Frontal cortex (tissue), 4 donors: ENCODE measurements around the gene KIF20B. TPM values are rescaled to one million over a fixed set of nuclear protein-coding genes. Genes with fewer than 3 reads are reported as not detected.
A peak's percentile ranks its signal among the peaks of the same experiment; 100 is the strongest.
"Not testable (repeated sequence)": the region's sequence is repeated elsewhere in the genome, so short reads cannot be mapped to it uniquely, and the experiment has no call there.

Experiments used
- DNase-seq, 2 donors: peaks; one replicate each; pipeline ENCODE4 v3.0.0; 2012; ENCODE audit warnings: low spot score in 2 of 2
- FAIRE-seq: peaks from 2 replicates; lab custom pipeline; 2012; peaks lifted over from hg19 to GRCh38; lab: Jason Lieb, UNC
- total RNA-seq: library from RNA; depleted of rRNA; stranded (reverse); fragments of >200 nt; gene quantifications from one replicate; pipeline ENCODE4 v1.2.3, GENCODE V29; 2014
- donor health status: control.
- donor health status: control.
- donor health status: control.

KIF20B gene
- total RNA-seq, 1 donor from 2014 or later = 11.0 TPM

DNA sequence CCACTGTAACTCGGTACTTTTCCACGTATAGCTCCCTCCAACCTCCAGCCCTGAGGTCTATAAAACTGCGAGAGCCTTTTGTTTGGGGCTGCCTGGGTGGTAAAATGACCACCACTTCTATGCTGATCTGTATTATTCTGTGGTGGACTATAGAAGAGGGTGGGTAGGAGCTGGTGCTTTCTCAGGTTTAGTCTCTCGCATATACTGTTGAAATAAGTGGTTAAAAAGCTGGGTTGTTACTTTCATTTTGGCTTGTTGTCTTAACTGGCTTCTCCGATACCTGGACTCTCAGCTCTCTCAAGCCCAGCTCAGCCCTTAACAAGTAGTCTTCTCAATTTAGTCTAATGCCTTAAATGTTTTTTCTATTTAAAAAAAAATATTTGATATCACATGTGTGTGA is 70.3 kb downstream of the KIF20B start:
- no peak for FAIRE-seq
- no peak for DNase-seq

DNA sequence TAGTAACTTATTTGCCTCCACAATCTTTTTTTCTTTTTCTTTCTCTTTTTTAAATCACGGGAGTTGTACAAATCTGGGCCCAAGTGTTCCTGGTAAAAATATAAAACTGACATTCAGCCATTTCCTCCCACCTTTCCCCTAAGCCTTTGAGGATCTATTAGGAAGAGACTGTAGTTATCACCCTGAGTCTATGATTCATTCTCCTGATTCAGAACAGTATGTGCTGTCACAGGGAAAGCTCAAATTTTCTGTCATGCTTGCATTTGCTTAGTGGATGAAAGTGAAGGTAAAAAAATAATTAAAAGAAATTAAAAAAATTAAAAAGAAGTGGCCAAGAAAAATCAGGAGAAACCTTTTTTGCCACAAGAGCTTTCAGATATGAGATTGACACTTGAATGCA is 71.7 kb downstream of the KIF20B start:
- no peak for FAIRE-seq
- no peak for DNase-seq

DNA sequence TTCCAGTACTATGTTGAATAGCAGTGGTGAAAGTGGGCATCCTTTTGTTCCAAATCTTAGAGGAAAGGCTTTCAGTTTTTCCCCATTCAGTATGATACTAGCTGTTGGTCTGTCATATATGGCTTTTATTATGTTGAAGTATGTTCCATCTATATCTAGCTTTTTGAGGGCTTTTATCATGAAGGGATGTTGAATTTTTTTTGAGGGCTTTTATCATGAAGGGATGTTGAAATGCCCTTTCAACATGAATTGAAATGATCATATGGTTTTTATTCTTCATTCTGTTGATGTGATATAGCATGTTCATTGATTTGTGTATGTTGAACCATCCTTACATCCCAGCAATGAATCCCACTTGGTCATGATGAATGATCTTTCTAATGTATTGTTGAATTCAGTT is 75.3 kb downstream of the KIF20B start:
- no peak for FAIRE-seq

DNA sequence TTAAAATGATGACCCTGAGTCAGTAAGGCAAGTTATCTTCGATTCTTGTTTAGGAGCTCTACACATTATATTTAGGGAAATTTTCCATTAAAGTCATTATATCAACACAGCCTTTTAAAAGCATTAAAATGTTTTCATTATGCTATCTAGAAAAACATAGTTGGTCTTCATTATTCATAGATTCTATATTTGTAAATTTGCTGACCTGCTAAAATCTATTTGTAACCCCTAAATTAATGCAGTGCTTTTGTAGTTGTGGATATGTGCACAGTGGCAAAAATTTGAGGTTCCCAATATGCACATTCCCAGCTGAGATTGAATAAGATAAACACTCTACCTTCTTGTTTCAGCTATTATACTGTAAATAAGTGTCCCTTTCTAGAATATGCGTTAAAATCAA is 81.1 kb downstream of the KIF20B start:
- DNase-seq = no peak
- FAIRE-seq = no peak

More for the DNA sequence above, 75.3 kb downstream of the KIF20B start:
- DNase-seq = no peak

DNA sequence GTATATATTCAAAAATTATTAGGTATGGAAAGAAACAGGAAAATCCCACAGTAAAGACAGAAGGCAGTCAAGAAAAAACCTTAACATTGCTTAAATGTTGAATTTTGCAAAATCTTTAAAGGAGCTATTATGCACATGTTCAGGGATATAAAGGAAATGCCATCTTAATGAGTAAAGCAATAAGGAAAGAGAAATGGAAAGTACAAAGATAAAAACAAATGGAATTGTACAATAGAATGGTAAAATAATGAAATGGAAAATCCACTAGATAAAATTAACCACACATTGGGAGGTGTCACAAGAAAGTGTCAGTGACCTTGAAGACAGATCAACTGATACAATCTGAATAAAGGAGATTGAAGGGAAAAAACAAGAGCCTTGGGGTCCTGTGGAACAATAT is 82.0 kb downstream of the KIF20B start:
- DNase-seq = no peak
- FAIRE-seq = no peak

DNA sequence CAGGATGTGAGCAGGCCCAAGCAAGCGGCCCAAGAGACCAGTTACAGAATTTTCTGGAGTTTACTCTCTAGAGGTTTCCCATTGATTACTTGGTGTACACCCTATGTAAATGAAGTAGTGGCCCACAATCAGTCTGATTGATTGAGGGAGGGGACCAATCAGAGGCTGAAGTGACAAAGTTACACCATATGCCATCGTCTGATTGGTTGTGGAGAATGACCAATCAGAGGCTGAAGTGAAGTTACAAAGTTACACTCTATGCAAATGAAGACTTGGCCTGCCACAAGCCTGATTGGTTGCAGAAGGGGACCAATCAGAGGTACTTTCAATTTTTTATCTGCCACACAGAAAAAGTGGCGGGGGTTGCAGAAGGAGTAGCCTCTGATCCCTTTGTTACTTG is 83.7 kb downstream of the KIF20B start:
- FAIRE-seq (no peak), DNase-seq (no peak)

DNA sequence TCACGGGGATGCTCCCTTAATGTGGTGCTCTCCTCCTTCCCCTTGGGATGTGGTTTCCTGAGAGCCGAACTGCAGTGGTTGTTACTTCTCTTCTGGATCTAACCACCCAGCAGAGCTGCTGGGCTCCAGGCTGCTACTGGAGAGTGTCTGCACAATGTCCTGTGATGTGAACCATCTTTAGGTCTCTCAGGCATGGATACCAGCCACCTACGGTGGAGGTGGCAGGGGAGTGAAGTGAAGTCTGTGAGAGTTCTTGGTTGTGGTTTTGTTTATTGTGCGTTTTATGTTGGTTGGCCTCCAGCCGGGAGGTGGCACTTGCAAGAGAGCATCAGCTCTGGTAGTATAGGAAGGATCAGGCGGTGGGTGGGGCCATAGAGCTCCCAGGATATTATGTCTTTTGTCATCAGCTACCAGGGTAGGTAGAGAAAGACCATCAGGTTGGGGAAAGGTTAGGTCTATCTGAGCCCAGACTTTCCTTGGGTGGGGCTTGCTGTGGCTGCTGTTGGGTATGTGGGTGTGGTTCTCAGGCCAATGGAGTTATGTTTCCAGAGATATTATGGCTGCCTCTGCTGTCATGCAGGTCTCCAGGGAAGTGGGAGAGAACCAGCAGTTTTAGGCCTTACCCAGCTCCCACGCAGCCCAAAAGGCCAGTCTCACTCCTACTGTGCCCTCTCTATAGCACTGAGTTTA is 87.9 kb downstream of the KIF20B start:
- DNase-seq (no peak), FAIRE-seq (no peak)

DNA sequence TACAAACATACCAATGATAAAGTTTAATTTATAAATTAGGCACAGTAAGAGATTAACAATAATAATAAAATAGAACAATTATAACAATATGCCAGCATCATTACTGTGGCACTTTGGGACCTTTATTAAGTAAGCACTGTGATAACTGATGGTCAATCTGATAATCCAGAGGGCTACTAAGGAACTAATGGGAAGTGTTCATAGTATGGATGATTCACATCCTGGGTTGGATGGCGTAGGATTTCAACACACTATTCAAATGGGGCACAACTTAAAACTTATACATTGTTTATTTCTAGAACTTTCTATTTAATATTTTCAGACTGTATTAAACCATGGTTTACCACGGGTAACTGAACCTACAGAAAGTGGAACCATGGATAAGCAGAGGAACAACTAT is 90.8 kb downstream of the KIF20B start:
- DNase-seq (no peak), FAIRE-seq (no peak)

DNA sequence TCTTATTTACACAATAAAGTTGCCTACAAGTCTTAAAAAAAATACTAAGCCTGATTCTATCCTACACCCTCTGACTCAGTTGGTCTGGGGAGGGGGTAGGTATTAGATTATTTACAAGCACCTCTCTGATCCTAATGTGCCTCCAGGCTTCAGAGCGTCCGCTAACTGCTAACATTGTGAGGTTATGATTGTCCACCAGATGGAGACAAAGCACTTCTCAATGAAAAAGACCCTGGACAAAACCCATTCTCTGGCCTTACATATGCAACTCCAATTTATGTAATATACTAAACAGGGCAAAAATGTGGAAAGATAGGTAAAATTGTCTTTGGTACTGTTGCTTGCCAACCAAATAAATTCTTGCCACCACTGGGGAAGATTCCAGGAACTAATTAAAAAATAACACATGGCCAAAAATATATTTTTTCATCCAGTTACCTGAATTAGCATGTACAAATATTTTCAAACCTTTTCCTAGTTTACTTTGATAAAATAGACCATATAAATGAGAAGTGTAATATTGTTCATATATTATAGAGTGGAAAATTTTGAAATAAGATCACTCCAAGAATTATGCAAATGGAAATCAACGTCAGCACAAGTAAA is 92.4 kb downstream of the KIF20B start:
- DNase-seq = peak; percentile 17 to 53
- FAIRE-seq = no peak

DNA sequence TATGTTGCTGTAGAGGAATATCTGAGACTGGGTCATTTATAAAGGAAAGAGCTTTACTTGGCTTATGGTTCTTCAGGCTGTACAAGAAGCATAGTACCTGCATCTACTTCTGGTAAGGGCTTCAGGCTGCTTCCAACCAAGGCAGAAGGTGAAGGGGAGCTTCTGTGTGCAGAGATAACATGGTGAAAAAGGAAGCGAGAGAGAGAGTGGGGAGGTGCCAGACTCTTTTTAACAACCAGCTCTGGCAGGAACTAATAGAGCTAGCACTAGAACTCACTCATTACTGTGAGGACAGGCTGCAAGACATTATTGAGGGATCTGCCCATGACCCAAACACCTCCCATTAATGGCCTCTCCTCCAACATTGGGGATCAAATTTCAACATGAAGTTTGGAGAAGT is 94.5 kb downstream of the KIF20B start:
- no peak for FAIRE-seq

DNA sequence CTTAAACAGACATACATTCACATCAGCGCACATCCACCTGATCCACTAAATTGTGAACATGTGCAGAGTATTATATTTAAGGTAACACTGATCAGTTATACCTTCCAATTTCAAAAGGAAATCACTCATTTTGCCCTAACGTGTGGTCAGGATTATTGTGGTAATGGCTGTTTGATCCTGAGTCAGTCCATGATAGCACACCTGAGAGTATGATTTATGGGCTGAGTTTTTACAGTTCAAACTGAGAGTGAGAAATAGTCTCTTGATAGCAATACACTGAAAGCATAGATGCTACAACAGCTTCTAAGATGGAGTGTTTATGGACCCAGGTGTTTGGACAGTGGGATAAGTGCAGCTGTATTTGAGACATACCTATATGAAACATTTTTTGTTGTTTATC is 96.7 kb downstream of the KIF20B start:
- FAIRE-seq (no peak), DNase-seq (no peak)

More for the DNA sequence above, 94.5 kb downstream of the KIF20B start:
- DNase-seq = no peak

DNA sequence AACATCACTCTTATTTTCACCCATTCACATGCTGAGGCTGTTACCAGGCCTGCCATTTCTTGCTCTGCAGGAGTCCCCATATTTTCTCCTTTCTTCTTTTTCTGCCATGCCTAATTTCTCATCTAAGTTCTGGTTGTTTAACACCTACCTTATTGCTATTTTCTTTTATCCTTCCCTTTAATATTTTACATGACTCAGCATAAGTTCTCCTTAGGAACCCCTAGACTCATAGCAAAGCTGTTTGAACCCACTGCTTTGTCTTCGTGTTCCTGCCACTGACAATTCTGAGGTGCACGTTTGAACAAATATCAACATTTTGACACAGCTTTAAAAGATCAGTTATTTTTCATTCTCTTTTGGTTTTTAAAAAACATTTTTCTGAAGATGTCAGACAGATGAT is 98.2 kb downstream of the KIF20B start:
- FAIRE-seq = no peak
- no peak for DNase-seq

DNA sequence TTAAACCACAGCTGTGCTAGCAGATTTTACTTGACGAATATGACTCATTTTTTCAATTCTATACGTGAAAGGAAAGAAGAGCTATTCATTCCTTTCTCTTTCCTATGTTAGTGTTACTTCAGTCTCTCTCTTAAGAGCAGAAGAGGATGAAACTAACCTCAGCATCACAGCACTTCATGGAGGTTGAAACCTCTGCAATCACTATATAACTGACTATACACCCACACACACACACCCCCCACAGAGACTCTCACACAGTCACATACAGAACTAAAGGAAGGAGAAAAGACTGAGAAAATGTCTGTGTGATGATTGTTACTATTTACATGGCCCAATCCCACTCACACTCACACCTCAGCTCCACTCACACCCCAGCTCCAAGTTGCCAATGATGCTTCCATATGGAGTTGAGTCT is 104.2 kb downstream of the KIF20B start:
- no peak for DNase-seq
- FAIRE-seq = no peak

DNA sequence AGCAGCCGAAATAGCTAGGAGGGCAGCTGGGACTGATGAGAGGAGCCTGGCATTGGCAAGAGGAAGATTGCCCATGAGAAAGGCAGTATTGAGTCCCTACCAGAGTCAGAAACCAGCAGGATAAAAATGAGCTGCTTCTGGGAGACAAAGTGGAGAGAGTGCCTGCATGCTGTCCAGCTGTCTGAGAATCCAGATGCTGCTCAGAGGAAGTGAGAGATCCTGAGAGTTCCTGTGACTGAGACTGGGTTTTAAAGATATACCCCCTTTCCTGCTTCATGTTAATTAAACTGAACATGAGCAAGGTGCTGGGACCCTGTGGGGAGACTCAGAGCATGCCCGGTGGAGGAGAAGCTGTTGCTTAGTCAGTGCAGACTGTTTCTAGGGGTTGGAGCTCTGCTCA is 107.5 kb downstream of the KIF20B start:
- no peak for FAIRE-seq
- DNase-seq = no peak

DNA sequence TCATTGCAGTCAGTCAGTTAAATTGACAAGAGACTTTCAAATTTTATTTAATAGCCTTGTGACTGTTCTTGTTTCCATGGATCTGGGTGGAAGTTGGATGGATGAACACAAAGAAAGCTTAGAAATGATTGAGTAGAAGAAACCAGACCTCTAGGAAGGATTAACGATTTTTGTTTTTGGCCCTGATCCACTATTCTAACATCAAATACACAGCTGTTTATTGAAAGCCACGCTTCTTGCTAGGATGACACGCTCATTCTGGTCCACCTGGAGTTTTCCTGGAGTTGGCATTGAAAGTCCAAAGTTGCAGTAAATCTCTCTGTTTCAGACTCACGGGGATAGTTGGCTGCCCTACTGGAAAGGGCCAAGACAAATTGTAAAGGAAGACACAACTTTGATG is 108.4 kb downstream of the KIF20B start:
- no peak for FAIRE-seq
- no peak for DNase-seq

DNA sequence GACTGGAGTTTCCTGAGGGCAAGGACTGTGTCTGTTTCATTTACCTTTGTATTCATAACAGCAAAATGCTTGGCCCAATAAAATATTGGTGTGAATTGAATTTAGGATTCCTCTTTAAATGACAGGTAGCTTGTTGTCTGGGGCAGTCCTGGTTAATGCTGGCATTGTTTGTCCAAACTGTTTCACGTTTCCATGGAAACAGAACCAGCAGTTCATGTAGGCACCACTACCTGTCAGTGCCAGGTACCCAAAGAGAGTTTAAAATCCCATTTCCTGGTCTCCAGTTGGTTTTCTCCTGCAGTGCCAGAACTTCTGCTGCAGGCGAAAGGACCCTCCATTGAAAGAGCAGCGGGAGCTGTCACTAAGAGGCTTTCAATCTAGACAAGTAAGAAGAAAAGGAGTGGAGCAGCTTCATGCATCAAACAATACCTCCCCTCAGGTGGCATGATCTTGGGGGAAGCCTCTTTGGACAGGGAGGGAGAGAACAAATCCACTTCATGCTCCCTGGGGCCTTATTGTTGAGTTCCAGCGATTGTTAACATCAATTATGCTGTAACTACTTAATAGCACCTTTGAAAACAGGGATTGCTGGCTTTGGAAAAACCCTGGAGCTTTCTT is 109.6 kb downstream of the KIF20B start:
- DNase-seq (no peak), FAIRE-seq (no peak)

DNA sequence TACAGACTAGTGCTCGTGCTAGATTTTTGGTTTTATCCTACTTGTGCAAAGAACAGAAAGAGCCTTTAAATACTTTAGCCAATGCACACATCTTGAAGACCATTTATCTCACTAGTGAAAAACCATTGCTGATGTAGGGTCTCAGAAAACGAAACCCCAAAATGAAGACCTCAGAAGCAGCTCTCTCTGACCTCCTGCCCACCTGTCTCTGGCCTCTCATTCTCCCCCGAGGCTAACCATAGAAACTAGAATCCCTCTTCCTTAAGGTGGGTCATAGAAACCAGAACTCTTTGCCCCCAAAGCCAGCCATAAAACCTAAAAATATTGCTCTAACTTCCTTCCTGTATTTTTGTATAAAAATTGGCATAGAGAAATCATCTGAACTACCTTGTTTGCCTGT is 112.2 kb downstream of the KIF20B start:
- FAIRE-seq (no peak), DNase-seq (no peak)

DNA sequence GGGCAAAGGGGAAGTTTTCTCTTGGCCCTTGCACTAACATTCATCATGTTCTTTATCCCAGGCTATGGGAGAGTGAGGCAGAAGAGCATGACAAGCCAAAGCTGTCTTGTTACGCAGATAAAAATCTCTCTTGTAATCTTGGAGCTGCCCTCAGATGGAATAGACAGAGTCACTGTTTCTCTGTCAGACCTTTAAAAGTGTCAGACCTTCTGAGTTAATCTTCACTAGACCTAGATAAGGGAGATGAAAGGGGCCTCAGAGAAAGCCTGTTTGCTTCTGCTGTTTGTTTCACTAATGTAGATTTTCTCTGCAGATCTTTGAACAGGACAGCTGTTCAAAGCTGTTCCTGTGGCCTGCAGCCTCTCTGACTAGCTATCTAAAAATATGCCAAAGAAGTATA is 112.9 kb downstream of the KIF20B start:
- FAIRE-seq (no peak), DNase-seq (no peak)

DNA sequence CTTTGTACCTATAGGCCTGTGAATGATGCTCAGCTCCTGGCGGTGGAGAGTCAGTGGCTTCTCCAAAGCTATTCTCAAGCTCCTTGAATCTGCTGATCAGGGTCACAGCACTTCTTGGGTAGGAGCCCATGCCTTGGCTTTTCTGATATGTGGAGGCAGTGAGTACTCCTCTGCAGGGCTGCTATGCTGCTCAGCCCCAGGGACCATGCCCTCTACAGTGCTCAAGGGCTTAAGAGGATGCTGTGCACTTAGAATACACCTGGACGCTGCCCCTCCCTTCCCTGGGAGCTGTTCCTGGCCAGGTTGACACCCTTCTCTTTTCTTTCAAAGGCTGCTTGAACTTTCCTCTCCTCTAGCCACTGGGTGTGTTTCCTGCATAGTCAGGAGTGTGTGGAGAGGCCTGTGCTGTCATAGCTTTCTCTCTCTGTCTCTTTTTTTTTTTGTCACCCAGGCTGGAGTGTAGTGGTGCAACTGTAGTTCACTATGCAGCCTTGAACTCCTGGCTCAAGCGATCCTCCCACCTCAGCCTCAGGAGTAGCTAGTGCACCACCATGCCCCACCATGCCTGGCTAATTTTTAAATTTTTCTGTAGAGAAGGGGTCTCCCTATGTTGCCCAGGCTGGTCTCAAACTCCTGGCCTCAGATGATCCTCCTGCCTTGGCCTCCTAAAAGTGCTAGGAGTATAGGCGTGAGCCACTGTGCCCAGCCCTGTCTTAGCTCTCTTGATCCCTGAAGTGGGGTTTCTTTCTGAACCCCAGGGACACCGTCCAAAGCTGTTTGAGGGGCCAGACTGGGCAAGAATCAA is 113.9 kb downstream of the KIF20B start:
- DNase-seq (no peak), FAIRE-seq (no peak)

DNA sequence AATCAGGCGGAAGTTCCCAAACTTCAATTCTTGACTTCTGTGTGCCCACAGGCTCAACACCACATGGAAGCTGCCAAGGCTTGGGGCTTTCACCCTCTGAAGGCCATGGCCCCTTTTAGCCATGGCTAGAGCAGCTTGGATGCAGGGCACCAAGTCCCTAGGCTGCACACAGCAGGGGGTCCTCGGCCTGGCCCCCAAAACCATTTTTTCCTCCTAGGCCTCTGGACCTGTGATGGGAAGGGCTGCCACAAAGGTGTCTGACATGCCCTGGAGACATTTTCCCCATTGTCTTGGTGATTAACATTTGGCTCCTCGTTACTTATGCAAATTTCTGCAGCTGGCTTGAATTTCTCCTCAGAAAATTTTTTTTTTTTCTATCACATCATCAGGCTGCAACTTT is 117.6 kb downstream of the KIF20B start:
- FAIRE-seq = not testable (repeated sequence)

More for the DNA sequence above, 117.6 kb downstream of the KIF20B start:
- not testable (repeated sequence) for DNase-seq
